Upper lobe of left lung (tissue), 4 donors: ENCODE results near the gene TOX2.

Source experiments
- CTCF ChIP-seq, 6 experiments: fragments of 450-650 bp in 4 of 6; fragments of 200-600 bp in 2 of 6; sonication (generic) in 2 of 6; IDR thresholded peaks; one replicate each; pipeline ENCODE4 v1.5.1; 2016 to 2019; ENCODE audit warnings: antibody characterized with exemption in 6 of 6
- POLR2A ChIP-seq, 4 donors: fragments of 450-650 bp; IDR thresholded peaks; one replicate each; pipeline ENCODE4 v1.5.1; 2016 to 2017; ENCODE audit warnings: antibody characterized with exemption in 4 of 4, mild to moderate bottlenecking in 2 of 4

DNA sequence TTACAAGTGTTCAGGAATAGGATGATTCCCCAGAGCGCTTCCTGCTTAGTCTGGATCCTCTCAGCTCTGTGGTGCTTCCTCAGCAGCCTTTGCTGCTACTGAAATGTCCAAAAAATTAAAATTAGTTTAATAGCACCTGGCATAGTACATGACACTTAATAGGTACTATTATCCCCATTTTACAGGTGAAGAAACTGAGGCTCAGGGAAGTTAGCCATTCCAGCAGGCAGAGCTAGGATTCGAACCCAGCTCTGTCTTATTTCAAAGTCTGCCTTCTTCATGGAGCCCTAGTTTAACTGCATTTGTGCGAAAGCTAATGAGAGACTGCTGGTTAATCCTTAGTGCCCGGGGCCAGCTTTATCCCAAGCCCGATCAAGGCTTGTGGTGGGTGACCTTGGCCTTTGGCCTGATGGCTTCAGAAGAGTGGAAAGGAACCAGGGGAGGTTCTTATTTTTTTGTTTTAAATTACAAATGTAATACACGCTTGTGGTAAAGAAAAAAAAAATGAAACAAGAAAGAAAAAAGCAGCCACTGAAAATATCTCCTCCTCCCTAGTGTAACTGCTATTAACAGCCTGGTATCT is 30.1 kb downstream of the TOX2 start:
- TF ChIP-seq CTCF (IDR thresholded peaks at IDR 0.05) (no peak), POLR2A (IDR thresholded peaks at IDR 0.05) (no peak)
